Measurements from ENCODE around the gene TMEM250. TPM values are rescaled to one million over a fixed set of nuclear protein-coding genes. Genes with fewer than 3 reads are reported as not detected.

Gene TMEM250
- total and polyA plus RNA-seq, 9 of the 15 experiments (the other 6 are each of a cell fraction or from before 2014, with no cell fraction given) = 0.32 to 44.6 (median 12.2) TPM

DNA sequence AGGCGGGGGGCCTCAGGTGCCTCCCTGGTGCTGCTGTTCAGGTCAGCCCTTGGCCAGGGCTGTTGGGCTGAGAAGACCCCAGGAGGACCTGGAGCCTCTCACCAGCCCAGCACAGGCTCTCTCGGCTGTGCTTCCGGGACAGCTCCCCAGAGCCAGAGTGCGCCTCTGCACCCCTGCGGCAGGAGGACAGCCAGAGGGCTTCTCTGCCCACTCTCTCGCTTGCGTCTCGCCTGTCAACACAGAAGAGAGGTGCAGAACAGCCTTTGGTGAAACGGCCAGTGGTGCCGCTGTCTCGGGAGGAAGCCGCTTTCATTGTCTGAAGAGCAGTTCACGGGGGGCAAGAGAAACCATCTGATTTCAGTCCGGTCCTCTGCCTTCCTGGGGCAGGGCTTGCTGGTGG lies 19.8 kb downstream of the TMEM250 start:
- CTCF ChIA-PET (ENCODE audit: low intra/inter-chr PET ratio) = no interaction called here
- H3K4me1 ChIP-seq (replicated peaks in 1 of 2; ENCODE audit: control insufficient read depth in 2 of 2, insufficient read depth in 2 of 2, low read length in 2 of 2) = peaks cover 18 to 68% of the 10 kb centered on the region in 2 experiments; a peak in 4 of 5 replicates
- POLR2A ChIA-PET = interaction anchor here (0.8 kb wide), 1 partner anchor 14 kb away, joined by 3 read pairs; no protein-coding TSS in a partner anchor
- no peaks in the 10 kb centered on the region for H3K27me3 ChIP-seq (ENCODE audit: control insufficient read depth in 2 of 2, insufficient read depth in 2 of 2, low read length in 2 of 2)
- no peaks in the 10 kb centered on the region for H3K9me1 ChIP-seq (ENCODE audit: control insufficient read depth, insufficient read depth, low read length)
- in situ Hi-C loops (cut with MboI) = no loop called here
- H3K27ac ChIP-seq (ENCODE audit: extremely low read depth, low read depth, low read length) = no peak overlapping the region
- H4K20me1 ChIP-seq (replicated peaks; ENCODE audit: control insufficient read depth, insufficient read depth, low read length) = no peaks in the 10 kb centered on the region
- H3K4me2 ChIP-seq (ENCODE audit: insufficient read depth, low read length) = no peak overlapping the region
- H3K9me3 ChIP-seq (replicated peaks; ENCODE audit: control insufficient read depth, insufficient read depth, low read depth, low read length) = no peaks in the 10 kb centered on the region
- H3K79me2 ChIP-seq (ENCODE audit: control insufficient read depth, insufficient read depth, low read length) = peaks cover 9% of the 10 kb centered on the region
- 0 out of 2 replicates have a peak, but pooled peaks have one; percentile 25 for TF ChIP-seq POLR2G (IDR thresholded peaks at IDR 0.05; ENCODE audit: low read depth, low read length)
- TF ChIP-seq CBFA2T2 (conservative IDR thresholded peaks at IDR 0.05) = no peak
- 0 out of 2 replicates have a peak, but pooled peaks have one; percentile 4 for TF ChIP-seq ZBTB7A (IDR thresholded peaks at IDR 0.05; ENCODE audit: borderline replicate concordance, control insufficient read depth, low read depth, low read length)
- no peak for TF ChIP-seq KLF13 (tag; IDR thresholded peaks at IDR 0.05; ENCODE audit: borderline replicate concordance, low read depth)
- 50% methylated on average over 12 of the region's 14 CpGs for WGBS (ENCODE audit: insufficient coverage, low coverage, missing lambda C conversion rate)
- ATAC-seq (no peak), DNase-seq (ENCODE audit: extremely low read depth in 1 of 4, low spot score in 3 of 4) (no peak), FAIRE-seq (no peak)
- peak overlapping the region in 1 of 2 experiments; percentile 49; a peak in 1 of 4 replicates for H3K9ac ChIP-seq (ENCODE audit: insufficient read depth in 1 of 2, low read depth in 2 of 2, low read length in 2 of 2)
- intact Hi-C loops (cut with micrococcal nuclease) = loop anchor here (10.0 kb wide), 1 partner anchor 134 kb away; the partner anchor contains the start of gene UBAC1
- no peaks in the 10 kb centered on the region for H3K36me3 ChIP-seq (ENCODE audit: control insufficient read depth, insufficient read depth, low read length)
- H3K4me3 ChIP-seq = no peak overlapping the region
- no peak overlapping the region for H2AFZ ChIP-seq (ENCODE audit: low read depth, low read length)
- BruUV-seq (replicated peaks) = no TSS peak

- DNase-seq (ENCODE audit: extremely low read depth in 1 of 4, low spot score in 3 of 4) = no peak
- ATAC-seq = no peak
- Histone ChIP-seq H3K9ac (ENCODE audit: insufficient read depth in 1 of 2, low read depth in 2 of 2, low read length in 2 of 2) (no peak overlapping the region), H3K36me3 (ENCODE audit: control insufficient read depth, insufficient read depth, low read length) (no peaks in the 10 kb centered on the region), H3K27ac (ENCODE audit: extremely low read depth, low read depth, low read length) (no peak overlapping the region), H3K4me2 (ENCODE audit: insufficient read depth, low read length) (no peak overlapping the region), H3K4me1 (replicated peaks in 1 of 2; ENCODE audit: control insufficient read depth in 2 of 2, insufficient read depth in 2 of 2, low read length in 2 of 2) (peaks cover 22 to 68% of the 10 kb centered on the region in 2 experiments; a peak in 4 of 5 replicates), H3K9me3 (replicated peaks; ENCODE audit: control insufficient read depth, insufficient read depth, low read depth, low read length) (no peaks in the 10 kb centered on the region), H3K27me3 (ENCODE audit: control insufficient read depth in 2 of 2, insufficient read depth in 2 of 2, low read length in 2 of 2) (no peaks in the 10 kb centered on the region), H3K79me2 (ENCODE audit: control insufficient read depth, insufficient read depth, low read length) (peaks cover 15% of the 10 kb centered on the region), H2AFZ (ENCODE audit: low read depth, low read length) (no peak overlapping the region), H3K9me1 (ENCODE audit: control insufficient read depth, insufficient read depth, low read length) (no peaks in the 10 kb centered on the region), H3K4me3 (no peak overlapping the region), H4K20me1 (replicated peaks; ENCODE audit: control insufficient read depth, insufficient read depth, low read length) (no peaks in the 10 kb centered on the region)
- BruUV-seq (replicated peaks) = no TSS peak
- no peak for FAIRE-seq
- intact Hi-C loops (cut with micrococcal nuclease) = loop anchor here (10.0 kb wide), 1 partner anchor 133 kb away; the partner anchor contains the start of gene UBAC1
- ChIA-PET CTCF (ENCODE audit: low intra/inter-chr PET ratio) (no interaction called here), POLR2A (interaction anchor here (1.0 to 1.7 kb wide), 2 partner anchors 11 to 62 kb away, joined by 3 to 6 read pairs; no protein-coding TSS in a partner anchor)
- no peak for TF ChIP-seq ZSCAN32 (CRISPR knock-in tag; IDR thresholded peaks at IDR 0.05)
- in situ Hi-C loops (cut with MboI) = no loop called here
- WGBS (ENCODE audit: insufficient coverage, low coverage, missing lambda C conversion rate) = 67% methylated on average over 9 of the region's 11 CpGs
These were observed 20.5 kb downstream of the TMEM250 start for GRCh38 chr9:136098210-136098609.
